Ramos (cell line): ENCODE data around the gene PPP1R16B.
"Not testable (repeated sequence)": the region's sequence is repeated elsewhere in the genome, so short reads cannot be mapped to it uniquely, and the experiment has no call there.

Experiments
- in situ Hi-C: fragments of 300-500 bp; cut with MboI; formaldehyde crosslinking; loops from one replicate; pipeline ENCODE4 v1.14.3; 2022; ENCODE audit warnings: low sequenced_read_pairs; ENCODE audit not compliant: unreplicated experiment

The PPP1R16B gene

GRCh38 chr20:38841570-38841969 lies 36.1 kb downstream of the PPP1R16B start:
- in situ Hi-C loops, result no loop called here

GRCh38 chr20:38842026-38842425 lies 36.5 kb downstream of the PPP1R16B start:
- in situ Hi-C loops, result no loop called here

GRCh38 chr20:38842558-38842981 lies 37.1 kb downstream of the PPP1R16B start:
- in situ Hi-C loops, result no loop called here

GRCh38 chr20:38843346-38843745 lies 37.8 kb downstream of the PPP1R16B start:
- in situ Hi-C loops, result no loop called here

- in situ Hi-C loops, result no loop called here
Observed at GRCh38 chr20:38844963-38845362, 39.5 kb downstream of the PPP1R16B start.

- in situ Hi-C loops, result no loop called here
Observed at GRCh38 chr20:38847840-38848239, 42.3 kb downstream of the PPP1R16B start.

- in situ Hi-C loops, result no loop called here
Observed at GRCh38 chr20:38853759-38854158, 48.3 kb downstream of the PPP1R16B start.

- in situ Hi-C loops, result no loop called here
Observed at GRCh38 chr20:38854654-38855066, 49.2 kb downstream of the PPP1R16B start.

GRCh38 chr20:38855356-38855755 lies 49.9 kb downstream of the PPP1R16B start:
- in situ Hi-C loops, result no loop called here

GRCh38 chr20:38856570-38856969 lies 51.1 kb downstream of the PPP1R16B start:
- in situ Hi-C loops, result no loop called here

GRCh38 chr20:38857703-38858102 lies 52.2 kb downstream of the PPP1R16B start:
- in situ Hi-C loops, result no loop called here

GRCh38 chr20:38859070-38859690 lies 53.7 kb downstream of the PPP1R16B start:
- in situ Hi-C loops, result no loop called here

GRCh38 chr20:38859857-38860256 lies 54.4 kb downstream of the PPP1R16B start:
- in situ Hi-C loops, result not testable (repeated sequence)

- in situ Hi-C loops, result no loop called here
Observed at GRCh38 chr20:38861071-38861401, 55.5 kb downstream of the PPP1R16B start.

GRCh38 chr20:38862226-38862625 lies 56.7 kb downstream of the PPP1R16B start:
- in situ Hi-C loops, result no loop called here

- in situ Hi-C loops, result no loop called here
Observed at GRCh38 chr20:38863024-38863851, 57.7 kb downstream of the PPP1R16B start.

GRCh38 chr20:38864662-38865061 lies 59.2 kb downstream of the PPP1R16B start:
- in situ Hi-C loops, result no loop called here

- in situ Hi-C loops, result no loop called here
Observed at GRCh38 chr20:38866265-38867061, 61.0 kb downstream of the PPP1R16B start.

GRCh38 chr20:38867062-38867359 lies 61.5 kb downstream of the PPP1R16B start:
- in situ Hi-C loops, result no loop called here

- in situ Hi-C loops, result no loop called here
Observed at GRCh38 chr20:38870733-38871559, 65.4 kb downstream of the PPP1R16B start.
